CD4-positive, alpha-beta T cell treated with Interleukin-1 beta for 1 hour (primary cell): ENCODE measurements around the gene TRIM40.

Experiments used
- DNase-seq, 2 donors: peaks; one replicate each; pipeline ENCODE4 v3.0.0-alpha.2; 2020 to 2022

TRIM40 gene

GRCh38 chr6:30135757-30136156, at the start of gene TRIM40:
TSS of gene TRIM40 (plus strand) at chr6:30136140. CDS start at chr6:30137037, 897 bp downstream.
- no peak for DNase-seq

- no peak for DNase-seq
These were observed 48.1 kb upstream of the TRIM40 start for GRCh38 chr6:30087876-30088275.

GRCh38 chr6:30091577-30092381, 44.2 kb upstream of the TRIM40 start:
- no peak for DNase-seq

- no peak for DNase-seq
These were observed 42.9 kb upstream of the TRIM40 start for GRCh38 chr6:30092852-30093543.

GRCh38 chr6:30093951-30094661, 41.8 kb upstream of the TRIM40 start:
- no peak for DNase-seq

- no peak for DNase-seq
These were observed 39.1 kb upstream of the TRIM40 start for GRCh38 chr6:30096829-30097228.

GRCh38 chr6:30097902-30098768, 37.8 kb upstream of the TRIM40 start:
- no peak for DNase-seq

- DNase-seq: no peak
These were observed 35.8 kb upstream of the TRIM40 start for GRCh38 chr6:30100154-30100553.

GRCh38 chr6:30100585-30101443, 35.1 kb upstream of the TRIM40 start:
- peak; percentile 5 to 6 for DNase-seq

- DNase-seq: peak; percentile 72 to 73
These were observed 34.2 kb upstream of the TRIM40 start for GRCh38 chr6:30101444-30102413.

GRCh38 chr6:30102414-30102969, 33.4 kb upstream of the TRIM40 start:
- no peak for DNase-seq

- DNase-seq: peak; percentile 84 to 87
These were observed 32.7 kb upstream of the TRIM40 start for GRCh38 chr6:30102970-30103871.

- peak in 1 of 2 donors; percentile 8 for DNase-seq
These were observed 32.1 kb upstream of the TRIM40 start for GRCh38 chr6:30103872-30104179.

- no peak for DNase-seq
These were observed 31.3 kb upstream of the TRIM40 start for GRCh38 chr6:30104661-30105060.

- DNase-seq: no peak
These were observed 24.6 kb upstream of the TRIM40 start for GRCh38 chr6:30111266-30111856.

GRCh38 chr6:30112402-30112994, 23.4 kb upstream of the TRIM40 start:
- no peak for DNase-seq

GRCh38 chr6:30113003-30113759, 22.8 kb upstream of the TRIM40 start, which contains the start of gene TRIM31:
TSS of gene TRIM31 (minus strand) at chr6:30113090. CDS start at chr6:30112805, 285 bp downstream.
- no peak for DNase-seq
